Subcutaneous abdominal adipose tissue (tissue), 5 donors: ENCODE measurements around the gene TRANK1.
A peak's percentile ranks its signal among the peaks of the same experiment; 100 is the strongest.

Source experiments
- H3K27ac ChIP-seq: one replicate; pipeline ENCODE4 v1.7.0; 2013; ENCODE audit warnings: low read depth, mild to moderate bottlenecking, inconsistent platforms, low read length, moderate library complexity
- H3K27me3 ChIP-seq, 5 donors: one replicate each; pipeline ENCODE4 v1.7.0; 2013; ENCODE audit warnings: low read length in 5 of 5, inconsistent platforms in 1 of 5; ENCODE audit not compliant: control insufficient read depth in 5 of 5, insufficient read depth in 4 of 5
- H3K36me3 ChIP-seq, 5 donors: one replicate each; pipeline ENCODE4 v1.7.0; 2013; ENCODE audit warnings: low read length in 5 of 5; ENCODE audit not compliant: control insufficient read depth in 5 of 5, insufficient read depth in 5 of 5
- H3K4me1 ChIP-seq, 5 donors: one replicate each; pipeline ENCODE4 v1.7.0; 2013; ENCODE audit warnings: low read length in 5 of 5, mild to moderate bottlenecking in 3 of 5, moderate library complexity in 1 of 5; ENCODE audit not compliant: control insufficient read depth in 5 of 5, insufficient read depth in 5 of 5
- H3K4me3 ChIP-seq, 5 donors: one replicate each; pipeline ENCODE4 v1.7.0; 2013; ENCODE audit warnings: low read length in 5 of 5, low read depth in 1 of 5
- H3K9ac ChIP-seq, 5 donors: one replicate each; pipeline ENCODE4 v1.7.0; 2013; ENCODE audit warnings: low read length in 5 of 5, mild to moderate bottlenecking in 4 of 5, moderate library complexity in 3 of 5
- H3K9me3 ChIP-seq, 5 donors: one replicate each; pipeline ENCODE4 v1.7.0; 2013; ENCODE audit warnings: low read length in 5 of 5; ENCODE audit not compliant: control insufficient read depth in 5 of 5
- donor health status: healthy.
- donor health status: healthy.
- donor health status: healthy.
- donor health status: healthy.
- donor health status: healthy.

TRANK1 gene

DNA sequence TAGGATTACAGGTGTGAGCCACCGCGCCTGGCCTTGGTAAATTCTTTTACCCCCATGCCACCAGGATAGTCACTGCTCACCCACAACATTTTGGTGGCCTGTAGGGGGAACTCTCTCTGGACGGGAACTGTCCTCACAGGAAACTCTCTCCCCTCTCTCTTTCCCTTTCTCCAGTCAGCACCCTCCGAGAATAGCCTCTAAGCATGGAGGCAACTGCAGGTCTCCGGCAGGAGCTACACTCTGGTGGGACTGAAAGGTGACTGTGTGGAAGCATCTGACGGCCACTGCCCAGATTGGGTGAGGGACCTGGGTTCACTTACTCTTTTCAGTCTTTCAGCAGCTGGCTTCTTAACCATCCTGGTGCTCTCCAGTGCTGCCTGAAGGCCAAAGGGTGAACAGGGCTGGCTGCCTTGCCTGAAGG, 21.3 kb downstream of the TRANK1 start:
- no peak overlapping the region for H3K27ac ChIP-seq
- no peaks in the 10 kb centered on the region for H3K27me3 ChIP-seq
- H3K4me1 ChIP-seq: no peaks in the 10 kb centered on the region
- H3K9me3 ChIP-seq: peaks cover 0 to 4% (median 0%) of the 10 kb centered on the region in 5 donors
- H3K9ac ChIP-seq: no peak overlapping the region
- H3K4me3 ChIP-seq: no peak overlapping the region
- peaks cover 0 to 2% (median 0%) of the 10 kb centered on the region in 5 donors for H3K36me3 ChIP-seq

DNA sequence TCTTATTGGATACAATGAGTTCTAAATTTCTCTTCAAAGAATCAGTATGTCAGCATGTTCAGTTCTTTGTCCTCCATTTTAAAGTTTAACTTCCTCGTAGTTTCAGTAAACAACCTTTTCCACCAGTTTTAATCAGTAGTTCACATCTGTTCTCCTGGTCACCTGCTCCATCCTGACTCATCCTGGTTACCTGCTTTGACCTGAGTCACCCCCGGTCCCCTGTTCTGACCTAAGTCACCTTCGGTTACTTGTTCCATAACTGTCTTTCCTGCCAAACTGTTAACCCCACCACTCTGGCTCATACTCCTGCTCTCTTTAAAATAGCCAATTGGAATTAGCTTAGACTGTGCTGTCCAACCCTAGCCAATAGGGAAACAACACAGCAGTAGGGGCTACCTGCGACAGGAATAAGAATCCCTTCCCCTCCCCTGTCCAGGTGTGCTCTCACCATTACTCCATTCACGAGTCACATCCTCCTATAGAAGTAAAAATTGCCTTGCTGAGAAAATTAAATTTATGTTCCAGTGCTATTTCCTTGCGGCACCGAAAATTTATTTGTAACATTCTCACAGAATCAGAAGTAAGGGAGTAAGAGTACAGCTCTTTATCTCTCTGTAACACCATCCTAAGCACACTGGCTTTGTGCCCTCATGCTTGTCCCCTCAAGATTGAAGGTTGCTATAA, 23.8 kb downstream of the TRANK1 start:
- Histone ChIP-seq H3K27me3 (no peaks in the 10 kb centered on the region), H3K9me3 (peaks cover 0 to 4% (median 0%) of the 10 kb centered on the region in 5 donors), H3K9ac (no peak overlapping the region), H3K4me3 (no peak overlapping the region), H3K4me1 (no peaks in the 10 kb centered on the region), H3K27ac (no peak overlapping the region), H3K36me3 (no peaks in the 10 kb centered on the region)

DNA sequence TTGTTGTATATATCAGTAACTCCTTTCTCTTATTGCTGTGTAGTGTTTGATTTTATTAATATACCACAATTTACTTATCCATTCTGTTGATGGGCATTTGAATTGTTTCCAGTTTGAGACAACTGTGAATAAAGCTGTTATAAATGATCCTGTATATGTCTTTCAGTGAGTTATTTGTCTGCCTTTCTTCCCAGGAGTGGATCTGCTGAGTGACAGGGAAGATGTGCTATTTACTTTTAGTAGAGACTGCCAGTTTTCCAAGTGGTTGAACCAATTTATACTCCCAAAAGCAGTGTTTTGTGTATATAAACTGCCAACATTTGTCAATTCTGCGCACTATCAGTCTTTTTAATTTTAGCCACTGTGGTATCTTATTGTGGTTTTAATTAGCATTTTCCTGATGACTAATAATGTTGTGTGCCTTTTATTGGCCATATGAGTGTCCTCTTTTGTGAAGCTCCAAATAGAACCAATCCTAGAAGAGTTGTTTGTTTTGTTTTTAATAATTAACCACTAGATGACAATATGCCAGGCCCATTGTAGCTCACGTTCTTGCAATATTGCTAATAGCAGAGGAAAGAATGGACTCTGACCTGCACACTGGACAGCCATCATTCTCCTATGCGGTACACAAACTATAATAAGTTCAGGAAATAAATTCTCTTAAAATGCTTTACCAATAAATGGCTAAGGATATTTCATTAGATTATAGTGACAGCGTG, 25.3 kb downstream of the TRANK1 start:
- Histone ChIP-seq H3K27me3 (no peaks in the 10 kb centered on the region), H3K4me3 (no peak overlapping the region), H3K9ac (no peak overlapping the region), H3K27ac (no peak overlapping the region), H3K4me1 (no peaks in the 10 kb centered on the region), H3K9me3 (peaks cover 0 to 4% (median 0%) of the 10 kb centered on the region in 5 donors), H3K36me3 (no peaks in the 10 kb centered on the region)

DNA sequence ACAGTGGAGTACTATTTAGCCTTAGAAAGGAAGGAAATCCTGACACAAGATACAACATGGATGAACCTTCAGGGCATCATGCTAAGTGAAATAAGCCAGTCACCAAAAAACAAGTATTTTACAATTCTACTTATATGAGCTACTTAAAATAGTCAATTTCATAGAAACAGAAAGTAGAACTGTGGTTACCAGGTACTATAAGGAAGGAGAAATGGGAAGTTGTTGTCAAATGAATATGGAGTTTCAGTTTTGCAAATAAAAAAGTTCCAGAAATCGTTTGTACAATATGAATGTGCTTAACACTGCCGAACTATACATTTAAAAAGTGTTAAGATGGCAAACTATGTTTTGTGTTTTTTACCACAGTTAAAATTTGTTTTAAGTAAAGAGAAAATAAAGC, 26.8 kb downstream of the TRANK1 start:
- Histone ChIP-seq H3K9ac (no peak overlapping the region), H3K36me3 (no peaks in the 10 kb centered on the region), H3K27me3 (no peaks in the 10 kb centered on the region), H3K4me1 (peaks cover 0 to 2% (median 0%) of the 10 kb centered on the region in 5 donors), H3K4me3 (no peak overlapping the region), H3K9me3 (peaks cover 0 to 4% (median 0%) of the 10 kb centered on the region in 5 donors), H3K27ac (no peak overlapping the region)

DNA sequence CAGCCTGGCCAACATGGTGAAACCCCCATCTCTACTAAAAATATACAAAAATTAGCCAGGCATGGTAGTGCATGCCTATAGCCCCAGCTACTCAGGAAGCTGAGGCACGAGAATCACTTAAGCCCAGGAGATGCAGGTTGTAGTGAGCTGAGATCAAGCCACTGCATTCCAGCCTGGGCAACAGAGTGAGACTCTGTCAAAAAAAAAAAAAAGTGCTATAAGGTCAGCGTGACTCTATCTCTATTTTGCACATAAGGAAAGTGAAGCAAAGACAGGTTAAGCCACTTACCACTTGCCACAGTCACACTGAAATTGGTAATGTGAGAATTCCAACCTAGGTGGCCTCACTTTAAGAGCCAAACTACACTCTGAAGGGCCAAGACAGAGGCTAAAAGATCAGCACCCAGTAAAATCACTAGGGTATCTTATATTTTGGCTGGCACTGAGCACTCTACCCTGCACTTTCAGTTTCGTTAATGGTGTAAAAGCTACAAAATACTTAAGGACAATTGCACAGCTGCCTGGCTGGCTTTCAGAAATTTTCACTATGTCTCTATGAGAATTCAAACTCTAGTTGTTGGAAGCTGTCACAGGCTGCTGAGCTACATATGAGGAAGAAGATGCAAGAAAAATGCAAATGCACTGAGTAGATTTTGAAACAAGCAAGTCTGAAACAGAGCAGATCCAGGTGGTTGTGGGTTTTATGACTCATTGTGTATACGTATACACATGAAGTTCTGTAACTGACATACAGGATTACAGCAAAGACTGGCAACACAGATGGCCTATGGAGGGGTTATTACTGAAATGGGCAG, 32.7 kb downstream of the TRANK1 start:
- Histone ChIP-seq H3K36me3 (no peaks in the 10 kb centered on the region), H3K9ac (no peak overlapping the region), H3K27me3 (no peaks in the 10 kb centered on the region), H3K4me3 (peak overlapping the region in 1 of 5 donors; percentile 11), H3K27ac (no peak overlapping the region), H3K4me1 (peaks cover 0 to 27% (median 15%) of the 10 kb centered on the region in 5 donors), H3K9me3 (no peaks in the 10 kb centered on the region)

DNA sequence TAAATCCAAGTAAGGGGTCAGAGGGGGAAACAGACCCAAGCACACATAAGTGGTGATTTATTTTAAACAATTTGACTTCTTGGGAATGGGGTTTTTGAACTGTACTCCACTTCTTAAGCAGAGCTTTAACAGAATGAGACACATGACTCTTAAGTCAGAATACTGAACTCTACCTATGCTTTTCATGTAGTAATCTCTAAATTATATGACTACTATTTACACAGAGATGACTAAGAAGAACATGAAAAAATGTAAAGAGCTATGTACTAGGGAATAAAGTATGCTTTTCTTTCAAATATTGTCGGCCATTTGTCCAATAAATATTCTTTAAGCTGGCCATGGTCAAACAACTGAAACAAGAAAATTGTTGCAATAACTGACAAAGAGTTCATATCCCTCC, 35.2 kb downstream of the TRANK1 start:
- no peak overlapping the region for H3K27ac ChIP-seq
- peaks cover 0 to 35% (median 19%) of the 10 kb centered on the region in 5 donors for H3K4me1 ChIP-seq
- no peaks in the 10 kb centered on the region for H3K9me3 ChIP-seq
- no peak overlapping the region for H3K4me3 ChIP-seq
- H3K9ac ChIP-seq: no peak overlapping the region
- no peaks in the 10 kb centered on the region for H3K36me3 ChIP-seq
- no peaks in the 10 kb centered on the region for H3K27me3 ChIP-seq

DNA sequence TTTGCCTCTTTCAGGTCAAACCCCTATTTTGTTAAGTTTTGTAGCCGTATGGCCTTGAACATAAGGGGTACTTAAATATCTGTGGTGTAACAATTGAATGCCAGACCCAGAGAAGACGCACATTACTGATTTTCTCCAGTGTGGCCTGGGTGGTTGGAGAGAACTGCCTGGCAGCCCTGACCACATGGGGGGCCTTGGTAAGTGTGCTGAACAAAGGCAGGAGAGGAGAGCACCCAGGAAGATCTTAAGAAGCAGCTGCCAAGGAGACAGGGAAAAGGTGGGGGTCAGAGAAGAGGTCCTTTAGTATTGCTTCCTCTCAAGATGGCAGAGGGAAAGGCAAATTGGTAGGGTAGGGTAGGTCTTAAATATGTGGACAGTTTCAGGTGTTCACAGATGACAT, 35.7 kb downstream of the TRANK1 start:
- Histone ChIP-seq H3K9me3 (no peaks in the 10 kb centered on the region), H3K4me1 (peaks cover 0 to 37% (median 19%) of the 10 kb centered on the region in 5 donors), H3K36me3 (no peaks in the 10 kb centered on the region), H3K4me3 (no peak overlapping the region), H3K9ac (no peak overlapping the region), H3K27me3 (no peaks in the 10 kb centered on the region), H3K27ac (no peak overlapping the region)

DNA sequence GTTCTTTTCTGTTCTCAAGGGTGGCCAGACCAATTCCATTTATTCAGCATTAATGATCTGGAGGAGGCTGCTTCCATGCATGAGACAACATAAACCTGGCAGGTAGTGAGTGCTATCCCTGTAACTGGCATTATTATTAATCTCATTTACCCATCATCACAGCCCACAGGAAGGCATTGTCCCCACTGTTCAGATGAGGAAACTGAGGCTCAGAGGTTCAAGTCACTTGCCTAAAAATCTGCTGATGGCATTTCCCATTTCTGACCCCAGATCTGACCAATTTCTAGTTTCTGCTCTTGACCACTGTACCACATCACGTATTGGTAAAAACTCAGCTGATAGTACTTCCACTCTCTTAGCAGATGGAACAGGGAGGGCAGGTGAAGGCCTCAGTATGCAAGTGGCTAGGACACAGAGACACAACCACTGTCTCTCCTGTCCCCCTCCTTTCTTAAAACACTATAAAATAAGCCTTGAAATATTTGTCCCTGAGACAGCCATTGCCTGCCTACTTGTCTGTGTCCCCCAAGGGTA, 36.1 kb downstream of the TRANK1 start:
- peak overlapping the region; percentile 66 to 97 (median 83) for H3K4me3 ChIP-seq
- no peaks in the 10 kb centered on the region for H3K36me3 ChIP-seq
- H3K27me3 ChIP-seq: no peaks in the 10 kb centered on the region
- H3K9ac ChIP-seq: peak overlapping the region; percentile 69 to 94 (median 78)
- no peaks in the 10 kb centered on the region for H3K9me3 ChIP-seq
- H3K27ac ChIP-seq: peak overlapping the region; percentile 78
- peaks cover 0 to 37% (median 19%) of the 10 kb centered on the region in 5 donors for H3K4me1 ChIP-seq

DNA sequence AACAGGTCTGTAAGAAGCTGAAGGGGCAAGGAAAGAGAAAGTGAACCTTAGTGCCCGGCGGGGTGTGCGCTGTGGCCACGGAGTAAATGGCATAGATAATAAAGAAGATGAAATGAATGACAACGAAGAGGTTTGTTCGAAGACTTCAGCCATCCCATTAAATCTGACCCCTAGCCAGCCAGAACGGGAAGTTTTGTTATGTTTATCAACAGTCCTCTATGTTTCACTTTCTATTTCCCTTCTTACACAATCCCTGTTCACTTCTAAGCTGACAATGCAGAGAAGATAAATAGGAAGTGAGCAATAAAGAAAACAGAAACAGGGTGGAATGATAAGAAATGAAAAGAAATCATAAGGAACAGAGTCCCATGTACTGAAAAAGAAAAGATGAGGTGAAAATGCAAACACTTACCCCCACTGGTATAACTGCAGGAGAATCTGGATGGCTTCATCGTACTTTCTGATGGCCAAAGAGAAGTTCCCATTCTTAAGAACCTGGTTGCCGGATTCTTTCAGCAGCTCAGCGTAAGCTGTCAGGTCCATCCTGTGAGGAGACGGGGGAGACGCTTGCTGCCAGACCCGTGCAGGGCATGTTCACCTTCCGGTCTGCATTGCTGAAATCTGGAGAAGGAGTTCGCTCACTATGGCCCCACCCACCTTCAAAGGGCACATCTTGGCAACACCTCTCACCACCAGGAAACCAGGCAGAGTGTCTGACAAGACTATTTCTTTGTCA, 36.8 kb downstream of the TRANK1 start:
- peak overlapping the region; percentile 69 to 94 (median 78) for H3K9ac ChIP-seq
- peak overlapping the region; percentile 78 for H3K27ac ChIP-seq
- no peaks in the 10 kb centered on the region for H3K9me3 ChIP-seq
- no peaks in the 10 kb centered on the region for H3K36me3 ChIP-seq
- peaks cover 0 to 36% (median 19%) of the 10 kb centered on the region in 5 donors for H3K4me1 ChIP-seq
- H3K27me3 ChIP-seq: no peaks in the 10 kb centered on the region
- H3K4me3 ChIP-seq: peak overlapping the region; percentile 66 to 97 (median 83)
